Measurements from ENCODE around the gene LRFN2. TPM values are rescaled to one million over a fixed set of nuclear protein-coding genes. Genes with fewer than 3 reads are reported as not detected.

The LRFN2 gene
- total and polyA plus RNA-seq, 2 of the 8 experiments (the other 6 are each of a cell fraction or from before 2014, with no cell fraction given): 2.3 TPM

DNA sequence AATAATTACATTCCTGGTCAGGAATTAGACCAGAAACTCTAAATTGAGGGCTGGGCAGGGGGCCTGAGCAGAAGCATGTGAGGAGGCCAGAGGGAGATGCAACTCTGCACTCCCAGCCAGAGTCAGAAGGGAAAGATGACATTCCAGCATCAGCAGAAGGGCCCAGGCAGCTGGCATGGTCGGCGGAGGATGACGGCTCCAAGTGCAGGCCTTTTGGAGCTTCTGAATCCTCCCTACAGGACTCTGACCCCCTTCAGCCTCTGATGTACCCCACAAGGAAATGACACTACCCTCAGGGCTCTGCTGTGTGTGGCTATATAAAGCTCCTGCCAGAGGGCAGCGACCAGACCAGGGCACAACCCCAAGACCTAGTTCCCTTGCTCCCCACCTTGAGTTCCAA is 1.9 kb downstream of the LRFN2 start (continued):
- TF ChIP-seq SIN3A (conservative IDR thresholded peaks at IDR 0.05 in 1 of 2, IDR thresholded peaks at IDR 0.05 in 1 of 2; ENCODE audit: low read depth in 1 of 2, low read length in 2 of 2): no peak

All from H1 (cell line).